Cerebellar nuclear complex (tissue), 1 donor: ENCODE results near the gene TTC1.
"Not testable (repeated sequence)": the region's sequence is repeated elsewhere in the genome, so short reads cannot be mapped to it uniquely, and the experiment has no call there.

Experiments
- DNase-seq, 2 experiments: peaks; one replicate each; lab custom pipeline; 2025; lab: John Stamatoyannopoulos, UW

Gene TTC1

DNA sequence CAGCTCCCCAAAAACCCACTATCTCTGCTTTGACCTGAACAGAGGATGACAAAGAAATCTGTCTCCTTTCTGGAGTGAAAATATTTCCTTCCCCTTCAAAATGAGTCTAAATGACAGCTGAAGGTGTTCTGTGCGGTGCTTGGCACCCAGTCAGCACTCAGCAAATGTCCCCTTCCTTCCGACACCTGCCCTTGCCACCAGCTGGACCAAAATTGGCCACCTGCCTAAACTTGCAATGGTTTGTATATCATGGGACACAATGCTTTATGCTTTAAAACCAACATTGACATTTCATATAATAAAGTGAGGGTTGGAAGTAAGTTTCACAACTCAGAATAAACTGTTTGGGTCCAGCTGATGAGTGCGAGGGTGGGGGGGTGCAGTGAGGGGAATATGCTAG, 7.5 kb upstream of the TTC1 start:
- no peak for DNase-seq

DNA sequence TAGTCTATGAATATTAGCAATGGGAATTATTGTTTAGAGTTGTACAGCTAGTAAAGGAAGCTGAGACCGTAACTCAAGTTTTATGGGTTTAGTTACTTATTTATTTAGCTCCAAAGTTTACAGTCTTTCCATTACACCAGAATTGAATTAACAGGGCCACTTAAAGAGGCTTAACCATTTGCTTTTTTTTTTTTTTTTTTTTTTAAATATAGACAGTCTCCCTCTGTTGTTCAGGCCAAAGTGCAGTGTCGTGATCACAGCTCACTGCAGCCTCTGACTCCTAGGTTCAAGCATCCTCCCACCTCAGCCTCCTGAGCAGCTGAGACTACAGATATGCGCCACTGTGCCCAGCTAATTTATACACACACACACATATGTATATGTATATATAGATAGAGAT, 1.4 kb upstream of the TTC1 start:
- DNase-seq, result no peak

DNA sequence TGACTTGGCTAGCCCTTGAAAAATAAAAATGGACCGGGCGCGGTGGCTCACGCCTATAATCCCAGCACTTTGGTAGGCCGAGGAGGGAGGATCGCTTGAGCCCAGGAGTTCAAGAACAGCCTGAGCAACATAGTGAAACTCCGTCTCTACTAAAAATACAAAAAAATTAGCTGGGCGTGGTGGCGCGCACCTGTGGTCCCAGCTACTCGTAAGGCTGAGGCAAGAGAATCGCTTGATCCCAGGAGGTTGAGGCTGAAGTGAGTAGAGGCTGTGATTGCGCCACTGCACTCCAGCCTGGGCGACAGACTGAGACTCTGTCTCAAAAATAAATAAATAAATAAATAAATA, 436 bp upstream of the TTC1 start:
- DNase-seq, result not testable (repeated sequence)

DNA sequence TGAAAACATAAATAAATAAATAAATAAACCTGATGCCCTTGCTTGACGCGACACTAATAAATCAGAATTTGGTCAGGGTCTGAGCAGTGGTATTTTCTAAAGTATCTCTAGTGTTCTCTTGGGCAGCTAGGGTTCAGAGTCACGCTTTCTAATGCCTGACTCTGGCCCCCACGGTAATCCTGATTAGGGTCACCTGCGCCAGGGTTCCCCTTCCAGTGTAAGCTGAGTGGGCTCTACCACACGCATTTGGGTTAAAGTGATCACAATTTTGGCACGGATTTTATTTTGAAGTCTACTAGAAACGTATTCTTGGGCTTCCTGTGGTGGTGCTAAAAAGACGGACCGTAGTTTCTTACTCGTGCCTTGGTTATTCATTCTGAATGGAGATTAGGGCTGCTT, 651 bp downstream of the TTC1 start:
- DNase-seq, result no peak

DNA sequence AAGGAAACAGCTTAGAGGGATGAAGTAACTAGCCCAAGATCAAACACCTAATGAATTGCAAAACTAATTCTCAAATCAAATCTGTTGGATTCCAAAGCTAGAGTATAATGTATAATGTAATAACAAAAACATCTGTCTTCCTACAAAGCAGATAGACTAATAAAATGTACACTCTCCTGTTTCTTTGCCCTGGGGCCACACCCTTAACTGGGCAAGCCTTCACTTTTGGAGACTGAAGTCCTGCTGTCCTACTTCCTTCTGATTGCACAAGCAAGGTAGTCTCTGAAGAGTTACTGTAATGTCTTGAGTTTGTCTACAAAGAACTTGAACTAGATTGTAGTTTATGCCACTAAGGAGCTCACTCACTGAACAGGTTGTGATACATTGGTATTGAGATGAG, 2.5 kb downstream of the TTC1 start:
- no peak for DNase-seq

DNA sequence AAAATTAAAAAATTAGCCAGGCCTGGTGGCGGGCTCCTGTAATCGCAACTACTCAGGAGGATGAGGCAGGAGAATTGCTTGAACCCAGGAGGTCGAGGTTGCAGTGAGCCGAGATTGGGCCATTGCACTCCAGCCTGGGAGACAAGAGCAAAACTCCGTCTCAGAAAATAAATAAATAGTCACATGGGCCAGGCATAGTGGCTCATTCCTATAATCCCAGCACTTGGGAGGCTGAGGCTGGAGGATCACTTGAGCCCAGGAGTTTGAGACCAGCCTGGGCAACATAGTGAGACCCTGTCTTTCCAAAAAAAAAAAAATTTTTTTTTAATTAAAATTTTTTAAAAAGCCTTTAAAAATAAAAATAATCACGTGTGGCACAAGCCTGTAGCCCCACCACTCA, 5.3 kb downstream of the TTC1 start:
- not testable (repeated sequence) for DNase-seq

DNA sequence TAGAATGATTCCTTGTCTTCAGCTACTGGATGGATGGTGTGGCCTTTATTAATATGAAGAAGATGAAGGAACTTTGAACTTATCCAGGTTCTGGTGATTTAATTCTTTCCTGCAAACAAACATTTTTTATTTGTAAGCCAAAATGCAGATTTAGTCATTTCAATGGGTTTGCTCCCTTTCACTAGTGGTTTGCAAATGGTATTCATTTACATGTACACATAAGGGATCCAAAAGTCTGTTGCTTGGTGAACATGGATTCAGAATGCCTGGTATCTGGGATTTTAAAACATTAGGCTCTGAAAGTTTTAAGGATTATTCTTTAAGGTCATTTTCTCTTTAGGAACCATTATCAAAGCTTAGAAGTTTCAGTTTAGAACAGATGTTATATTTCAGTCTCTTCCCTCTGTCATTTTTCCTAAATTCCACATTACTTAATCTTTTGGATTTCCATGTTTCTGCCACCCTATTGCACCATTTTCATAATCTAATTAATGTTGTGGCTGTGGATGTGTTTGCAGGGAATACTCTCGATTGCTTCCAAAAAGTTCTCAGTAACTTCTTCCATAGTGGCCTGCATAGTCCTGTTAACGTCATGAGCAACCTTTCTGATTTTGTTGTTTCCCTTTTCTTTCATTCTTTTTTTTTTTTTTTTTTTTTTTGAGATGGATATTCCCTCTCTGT, 10.1 kb downstream of the TTC1 start:
- DNase-seq, result no peak

DNA sequence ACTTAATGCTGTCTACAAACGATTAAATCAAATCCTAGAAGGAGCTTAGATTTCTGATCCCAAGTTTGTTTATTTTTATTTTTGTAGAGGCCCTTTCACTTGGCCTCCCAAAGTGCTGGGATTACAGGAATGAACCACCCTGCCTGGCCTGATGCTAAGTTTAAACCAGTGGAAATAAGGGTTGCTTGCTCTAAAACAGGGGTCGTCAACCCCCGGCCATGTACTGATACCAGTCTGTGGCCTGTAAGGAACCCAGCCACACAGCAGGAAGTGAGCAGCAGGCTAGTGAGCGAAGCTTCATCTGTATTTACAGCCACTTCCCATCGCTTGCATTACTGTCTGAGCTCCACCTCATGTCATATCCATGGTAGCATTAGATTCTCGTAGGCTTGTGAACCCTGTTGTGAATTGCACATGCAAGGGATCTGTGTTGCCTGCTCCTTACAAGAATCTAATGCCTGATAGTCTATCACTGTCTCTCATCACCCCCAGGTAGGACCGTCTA, 11.4 kb downstream of the TTC1 start:
- no peak for DNase-seq

DNA sequence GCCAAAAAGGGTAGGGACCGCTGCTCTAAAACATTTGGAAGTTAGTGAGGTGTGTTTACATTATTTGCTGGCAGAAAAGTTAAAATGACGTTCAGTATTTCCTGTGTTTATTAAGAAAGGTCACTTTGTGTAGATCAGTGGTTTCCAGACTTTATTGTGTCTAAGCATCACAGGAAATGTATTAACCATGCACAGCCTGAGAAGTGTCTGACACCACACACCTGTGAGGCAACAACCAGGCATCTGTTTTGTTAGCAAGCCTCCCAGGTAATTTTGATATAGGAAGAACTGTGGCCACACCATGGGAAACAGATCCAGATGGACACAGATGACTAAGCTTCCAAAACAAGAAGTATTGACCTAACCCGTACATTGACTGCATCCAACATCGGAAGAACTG, 12.0 kb downstream of the TTC1 start:
- no peak for DNase-seq

DNA sequence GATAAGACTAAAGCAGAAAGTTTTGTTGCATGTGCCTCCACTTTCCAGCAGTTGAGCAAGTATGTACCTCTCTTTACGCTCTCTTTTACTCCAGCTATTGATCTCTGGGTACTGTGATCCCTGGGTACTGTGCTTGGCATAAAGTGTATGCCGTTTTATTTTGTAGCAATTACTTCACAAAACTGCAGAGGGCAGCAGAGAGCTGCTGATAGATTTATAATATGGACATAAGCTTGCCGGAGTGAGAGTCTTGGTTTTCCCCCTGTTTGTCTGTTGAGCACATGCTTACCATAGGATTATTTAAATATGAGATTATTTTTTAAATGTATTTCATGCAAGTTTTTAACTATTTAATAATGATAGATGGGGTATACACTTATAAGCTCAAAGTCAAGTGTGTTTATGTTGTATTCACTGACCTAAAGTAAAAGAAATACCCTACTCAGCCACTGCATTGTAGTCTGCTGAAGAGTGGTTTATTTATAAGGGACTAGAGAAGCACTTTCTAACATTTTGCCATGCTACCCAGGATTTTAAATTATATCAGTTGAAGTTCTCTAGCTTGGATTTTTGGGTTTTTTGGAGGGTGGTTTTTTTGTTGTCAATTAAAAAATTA, 13.0 kb downstream of the TTC1 start:
- DNase-seq, result peak in 1 of 2 experiments; percentile 65

DNA sequence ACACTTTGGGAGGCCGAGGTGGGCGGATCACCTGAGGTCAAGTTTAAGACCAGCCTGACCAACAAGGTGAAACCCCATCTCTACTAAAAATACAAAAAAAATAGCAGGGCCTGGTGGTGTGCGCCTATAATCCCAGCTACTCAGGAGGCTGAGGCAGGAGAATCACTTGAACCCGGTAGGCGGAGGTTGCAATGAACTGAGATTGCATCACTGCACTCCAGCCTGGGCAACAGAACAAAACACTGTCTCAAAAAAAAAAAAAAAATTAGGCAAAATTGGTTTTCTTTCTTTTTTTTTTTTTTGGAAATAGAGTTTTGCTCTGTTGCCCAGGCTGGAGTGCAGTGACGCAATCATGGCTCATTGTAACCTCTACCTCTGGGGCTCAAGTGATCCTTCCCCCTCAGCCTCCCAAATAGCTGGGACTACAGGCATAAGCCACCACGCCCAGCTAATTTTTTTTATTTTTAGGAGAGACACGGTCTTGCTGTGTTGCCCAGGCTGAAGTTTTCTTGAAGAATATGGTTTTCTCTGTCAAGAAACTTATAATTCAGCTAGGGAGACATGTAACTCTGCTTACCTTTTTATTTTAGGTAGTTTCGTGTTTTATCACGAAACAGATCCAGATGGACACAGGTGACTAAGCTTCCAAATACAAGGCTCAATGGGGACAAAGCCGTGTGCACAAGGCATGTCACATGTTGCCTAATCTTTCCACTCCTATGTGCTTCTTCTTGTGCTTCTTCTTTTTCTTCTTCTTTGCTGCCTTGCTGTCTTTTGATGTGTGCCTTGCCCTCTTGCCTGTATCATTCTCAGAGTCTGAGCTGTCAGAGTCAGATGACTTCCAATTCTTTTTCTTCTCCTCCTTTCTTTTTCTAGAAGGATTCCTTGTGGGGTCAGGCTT, 14.3 kb downstream of the TTC1 start:
- DNase-seq, result no peak

DNA sequence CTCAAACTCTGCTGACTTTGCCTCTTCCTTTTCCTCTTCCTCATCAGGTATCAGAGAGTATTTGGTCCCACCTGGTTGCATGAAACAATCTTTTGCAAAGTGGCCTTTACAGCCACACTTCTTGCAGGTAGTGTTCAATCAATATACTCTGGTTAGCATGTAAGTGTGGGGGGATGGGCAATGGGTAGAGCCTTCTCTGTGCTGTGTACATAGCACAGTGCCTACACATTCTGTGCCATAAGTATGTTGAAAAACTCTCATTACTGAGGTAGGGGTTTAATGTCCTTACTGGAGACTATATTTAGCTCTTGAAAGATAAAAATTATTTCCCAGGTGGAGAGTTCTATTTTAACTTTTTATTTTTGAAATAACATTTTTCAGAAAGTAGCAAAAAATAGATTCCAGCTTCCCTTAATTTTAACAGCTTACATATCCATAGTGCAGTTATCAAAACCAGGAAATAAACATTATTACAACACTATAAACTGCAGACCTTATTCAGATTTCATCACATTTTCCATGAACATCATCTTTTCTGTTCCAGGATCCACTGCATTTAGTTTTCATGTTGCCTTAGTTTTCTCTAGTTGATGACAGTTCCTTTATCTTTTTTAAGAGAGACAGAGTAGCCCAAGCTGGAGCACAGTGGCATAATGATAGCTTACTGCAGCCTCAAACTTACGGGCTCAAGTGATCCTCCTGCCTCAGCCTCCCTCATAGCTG, 15.1 kb downstream of the TTC1 start:
- no peak for DNase-seq

DNA sequence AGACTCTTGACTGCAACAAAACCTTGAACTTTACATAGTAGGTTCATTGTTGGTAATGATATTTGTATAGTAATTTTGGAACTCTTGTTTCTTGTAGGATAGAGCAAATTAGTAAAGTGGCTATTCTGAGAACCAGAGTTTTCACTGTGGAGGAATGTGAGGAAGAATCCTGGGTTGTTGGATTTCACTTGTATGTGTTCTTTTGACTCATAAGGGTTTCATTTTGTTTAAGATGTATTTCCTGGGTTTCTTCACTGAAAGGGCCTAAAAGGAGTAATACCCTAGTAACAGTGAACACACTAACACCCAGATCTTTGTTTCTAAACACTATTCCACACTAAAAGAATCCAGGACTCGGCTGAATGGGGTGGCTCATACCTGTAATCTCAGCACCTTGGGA, 20.1 kb downstream of the TTC1 start:
- no peak for DNase-seq

DNA sequence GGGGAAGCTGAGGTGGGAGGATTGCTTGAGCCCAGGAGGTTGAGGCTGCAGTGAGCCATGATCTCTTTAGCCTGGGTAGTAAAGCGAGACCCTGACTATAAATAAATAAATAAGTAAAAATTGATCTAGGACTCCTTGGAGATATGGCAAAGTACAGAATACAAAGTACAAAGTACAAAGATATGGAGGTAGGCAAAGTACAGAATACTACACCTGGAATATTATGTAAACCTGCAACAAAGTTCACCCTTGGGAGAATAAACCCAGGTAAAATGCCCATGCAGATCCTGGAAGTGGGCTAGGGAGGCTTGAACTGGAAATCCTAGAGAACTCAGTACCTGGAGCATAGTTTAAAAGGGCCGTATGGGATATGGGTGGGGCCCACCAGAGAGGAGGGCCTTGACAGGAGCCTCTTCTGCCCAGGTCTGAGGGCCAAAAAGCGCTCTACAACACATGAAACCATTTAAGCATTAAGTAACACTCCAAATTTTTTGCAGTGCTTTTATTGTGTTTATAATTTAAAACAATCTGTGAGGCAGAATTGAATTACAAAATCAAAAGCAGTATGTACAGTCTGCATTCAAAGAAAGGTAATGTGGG, 20.7 kb downstream of the TTC1 start:
- no peak for DNase-seq

DNA sequence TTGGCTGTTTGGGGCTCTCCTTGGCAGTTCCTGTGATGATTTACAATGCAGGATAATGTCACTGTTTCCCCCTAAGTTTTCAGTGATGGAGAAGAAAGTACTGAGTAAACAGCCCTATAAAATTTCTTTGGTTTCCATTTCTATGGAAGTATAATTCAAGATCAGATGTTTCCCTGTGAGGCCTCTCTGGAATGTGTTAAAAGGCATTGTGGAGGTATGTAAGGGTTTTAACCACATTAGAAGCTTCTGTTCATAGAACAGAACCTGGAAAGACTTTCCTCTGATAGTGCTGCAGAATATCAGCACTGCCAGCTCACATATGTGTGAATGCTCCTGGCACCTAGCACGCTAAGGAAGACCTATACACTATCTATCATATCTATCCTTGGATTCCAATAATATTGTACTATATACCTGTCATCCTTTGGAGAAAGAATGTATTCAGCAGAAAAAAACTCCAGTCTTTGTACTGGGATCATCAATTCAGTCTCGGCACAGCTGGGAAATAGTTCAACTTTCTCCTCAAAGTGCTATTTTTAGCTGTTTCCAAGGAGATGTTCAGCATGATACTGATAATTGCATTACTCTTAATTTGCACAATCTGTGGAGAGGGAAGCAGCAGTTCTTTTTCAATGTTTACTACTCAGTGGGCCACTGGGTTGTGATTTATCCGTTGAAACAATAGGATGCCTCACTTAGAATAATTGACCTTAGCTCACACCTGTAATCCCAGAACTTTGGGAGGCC, 21.9 kb downstream of the TTC1 start:
- no peak for DNase-seq

DNA sequence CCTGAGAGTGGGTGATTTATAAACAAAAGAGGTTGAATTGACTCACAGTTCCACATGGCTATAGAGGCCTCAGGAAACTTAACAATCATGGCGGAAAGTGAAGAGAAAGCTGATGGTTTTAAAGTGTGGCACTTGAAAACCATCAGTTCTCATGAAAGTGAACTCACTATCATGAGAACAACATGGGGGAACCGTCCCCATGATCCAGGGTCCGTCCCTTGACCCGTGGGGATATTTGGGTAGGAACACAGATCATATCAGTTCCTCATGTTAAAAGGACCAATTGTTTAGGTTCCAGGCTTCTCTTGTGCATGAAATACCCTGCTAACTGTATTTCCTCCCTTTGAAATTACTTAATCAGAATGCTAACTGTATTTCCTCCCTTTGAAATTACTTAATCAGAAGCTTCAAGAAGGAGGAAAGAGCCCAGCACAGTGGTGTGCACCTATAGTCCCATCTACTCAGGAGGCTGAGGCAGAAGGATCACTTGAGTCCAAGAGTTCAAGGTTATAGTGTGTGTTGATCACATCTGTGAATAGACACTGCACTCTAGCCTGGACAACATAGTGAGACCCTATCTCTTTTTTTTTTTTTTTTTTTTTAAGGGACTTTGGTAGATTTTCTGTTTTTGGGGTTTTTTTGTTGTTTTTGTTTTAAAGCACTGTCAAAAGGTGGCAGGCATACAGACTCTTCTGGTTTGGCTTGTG, 24.8 kb downstream of the TTC1 start:
- no peak for DNase-seq

DNA sequence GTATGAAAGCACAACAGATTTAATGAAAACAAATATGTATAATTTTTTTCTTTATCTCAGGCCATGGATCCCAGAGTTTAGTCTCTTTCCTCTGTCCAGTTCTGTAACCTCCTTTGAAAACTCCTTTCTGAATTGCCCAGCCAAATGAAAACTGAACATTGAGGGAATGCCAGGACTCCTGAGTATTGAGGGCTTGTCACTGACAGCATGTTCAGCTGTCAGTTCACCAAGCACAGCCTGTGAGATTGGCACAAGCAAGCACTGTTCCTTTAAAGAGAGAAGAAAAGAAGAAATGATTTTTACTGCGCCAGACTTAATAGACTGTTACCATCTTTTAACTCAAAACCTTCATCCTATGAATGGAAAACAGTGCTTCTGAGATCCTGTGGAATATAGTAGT, 27.3 kb downstream of the TTC1 start:
- DNase-seq, result peak; percentile 62 to 86

DNA sequence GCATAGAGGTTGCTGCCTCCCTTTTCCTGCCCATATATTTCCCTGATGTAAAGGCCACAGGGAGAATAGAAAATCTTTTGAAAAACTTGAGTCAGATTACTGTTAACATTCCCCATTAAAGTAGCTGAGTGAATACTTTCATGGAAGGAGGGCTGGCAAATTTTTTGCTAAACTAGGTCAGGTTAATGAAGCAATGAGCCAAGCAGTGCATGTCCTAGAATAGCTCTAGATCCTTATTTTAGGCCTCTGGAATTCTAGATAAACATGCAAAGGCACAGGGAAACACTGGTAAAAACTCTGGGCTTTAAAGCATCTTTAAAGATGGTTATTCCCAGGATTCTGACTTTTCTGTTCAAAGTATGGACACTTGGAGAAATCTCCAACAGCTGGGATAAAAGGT, 27.9 kb downstream of the TTC1 start:
- DNase-seq, result peak in 1 of 2 experiments; percentile 84

DNA sequence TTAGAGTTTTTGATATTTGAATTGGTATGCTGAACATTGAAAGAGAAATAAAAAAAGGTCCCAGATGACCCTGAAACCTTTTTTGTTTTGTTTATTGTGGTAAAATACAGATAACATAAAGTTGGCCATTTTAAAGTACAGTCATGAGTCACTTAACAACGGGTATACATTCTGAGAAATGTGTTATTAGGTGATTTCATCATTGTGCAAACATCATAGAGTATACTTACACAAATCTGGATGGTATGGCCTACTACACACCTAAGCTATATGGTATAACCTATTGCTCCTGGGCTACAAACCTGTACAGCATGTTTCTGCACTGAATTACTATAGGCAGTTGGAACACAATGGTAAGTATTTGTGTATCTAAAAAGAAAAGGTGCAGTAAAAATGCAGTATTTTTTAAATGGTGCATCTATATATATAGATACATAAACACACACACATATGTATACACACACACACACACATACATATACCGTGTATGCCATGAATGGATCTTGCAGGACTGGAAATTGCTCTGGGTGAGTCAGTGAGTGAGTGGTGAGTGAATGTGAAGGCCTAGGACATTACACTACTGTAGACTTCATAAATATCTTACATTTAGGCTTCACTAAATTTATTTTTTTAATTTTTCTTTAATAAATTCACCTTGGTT, 31.0 kb downstream of the TTC1 start:
- DNase-seq, result no peak

DNA sequence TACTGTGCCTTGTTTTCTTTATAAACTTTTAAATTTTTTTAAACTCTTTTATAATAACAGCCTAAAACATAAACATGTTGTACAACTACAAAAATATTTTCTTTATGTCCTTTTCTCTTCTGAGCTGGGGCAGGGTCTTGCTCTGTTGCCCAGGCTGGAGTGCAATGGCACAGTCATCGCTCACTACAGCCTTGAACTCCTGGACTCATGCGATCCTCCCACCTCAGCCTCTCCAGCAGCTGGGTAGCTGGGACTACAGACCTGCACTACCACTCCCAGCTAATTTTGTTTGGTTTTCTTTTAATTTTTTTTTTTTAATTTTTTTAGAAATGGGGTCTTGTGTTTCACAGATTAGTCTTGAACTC, 31.5 kb downstream of the TTC1 start:
- no peak for DNase-seq
